DOHH2 (cell line): ENCODE measurements around the gene LIX1L.
A peak's percentile ranks its signal among the peaks of the same experiment; 100 is the strongest.

Source experiments
- H3F3A ChIP-seq: fragments of 200-600 bp; sonication (generic), shearing (Covaris generic); 2 replicates; pipeline ENCODE4 v1.6.0; 2016; ENCODE audit warnings: antibody characterized with exemption, mild to moderate bottlenecking; ENCODE audit not compliant: control insufficient read depth, insufficient read depth
- H3K27ac ChIP-seq: fragments of 200-600 bp; sonication (generic); 2 replicates; pipeline ENCODE4 v1.5.1; 2014; ENCODE audit warnings: low read depth, mild to moderate bottlenecking, low read length, moderate library complexity
- H3K27me3 ChIP-seq: fragments of 200-600 bp; sonication (generic); 2 replicates; pipeline ENCODE4 v1.6.1; 2014; ENCODE audit warnings: mild to moderate bottlenecking, low read length, mixed read lengths; ENCODE audit not compliant: control insufficient read depth
- H3K36me3 ChIP-seq: fragments of 200-600 bp; sonication (generic); 2 replicates; pipeline ENCODE4 v1.6.1; 2014; ENCODE audit warnings: mild to moderate bottlenecking, low read length, moderate library complexity, mixed read lengths; ENCODE audit not compliant: control insufficient read depth
- H3K4me1 ChIP-seq: fragments of 200-600 bp; sonication (generic); 2 replicates; pipeline ENCODE4 v1.6.1; 2014; ENCODE audit warnings: mild to moderate bottlenecking, low read length, mixed read lengths; ENCODE audit not compliant: control insufficient read depth
- H3K4me2 ChIP-seq: fragments of 200-600 bp; sonication (generic); 2 replicates; pipeline ENCODE4 v1.6.0; 2014; ENCODE audit warnings: mild to moderate bottlenecking, low read length, moderate library complexity
- H3K4me3 ChIP-seq: fragments of 200-600 bp; sonication (generic); 2 replicates; pipeline ENCODE4 v1.5.1; 2014; ENCODE audit warnings: mild to moderate bottlenecking, low read length, mixed read lengths
- H3K79me2 ChIP-seq: fragments of 200-600 bp; sonication (generic); 2 replicates; pipeline ENCODE4 v1.6.1; 2014; ENCODE audit warnings: mild to moderate bottlenecking, low read length, mixed read lengths; ENCODE audit not compliant: control insufficient read depth
- H3K9me2 ChIP-seq: fragments of 200-600 bp; sonication (generic); replicated peaks from 2 replicates; pipeline ENCODE4 v1.6.1; 2014; ENCODE audit warnings: mild to moderate bottlenecking, low read length, mixed read lengths; ENCODE audit not compliant: control insufficient read depth
- H3K9me3 ChIP-seq: fragments of 200-600 bp; sonication (generic); 2 replicates; pipeline ENCODE4 v1.6.1; 2014; ENCODE audit warnings: antibody characterized with exemption, low read length, mixed read lengths; ENCODE audit not compliant: control insufficient read depth, insufficient read depth
- H4K20me1 ChIP-seq: fragments of 200-600 bp; sonication (generic); 2 replicates; pipeline ENCODE4 v1.6.0; 2014; ENCODE audit warnings: low read depth, mild to moderate bottlenecking, antibody characterized with exemption, low read length, moderate library complexity; ENCODE audit not compliant: control insufficient read depth, insufficient read depth
- EZH2phosphoT487 ChIP-seq: fragments of 200-600 bp; sonication (generic); IDR thresholded peaks from 2 replicates; pipeline ENCODE4 v1.6.1; 2017; ENCODE audit warnings: borderline replicate concordance, mild to moderate bottlenecking, antibody characterized with exemption, low read length, moderate library complexity, mixed read lengths
- TF ChIP-seq, protein P1 (sequence below): fragments of 200-600 bp; sonication (generic); IDR thresholded peaks from one replicate; pipeline ENCODE4 v1.5.1; 2014; ENCODE audit warnings: antibody characterized with exemption, mild to moderate bottlenecking, low read depth, low read length; ENCODE audit not compliant: poor library complexity, severe bottlenecking

LIX1L gene

GRCh38 chr1:145916745-145917144, 41.1 kb downstream of the LIX1L start:
- Histone ChIP-seq H3K4me3 (no peak overlapping the region), H3K9me3 (no peaks in the 10 kb centered on the region), H3K9me2 (no peaks in the 10 kb centered on the region), H3K27ac (no peak overlapping the region), H3K27me3 (no peaks in the 10 kb centered on the region), H3K79me2 (peaks cover 15% of the 10 kb centered on the region), H3K4me2 (peak overlapping the region; percentile 8; the same call in 1 of the 2 replicates), H3K36me3 (peaks cover 33% of the 10 kb centered on the region), H4K20me1 (no peaks in the 10 kb centered on the region), H3K4me1 (peaks cover 24% of the 10 kb centered on the region), H3F3A (peaks cover 14% of the 10 kb centered on the region)
- TF ChIP-seq EZH2phosphoT487: no peak
- TF ChIP-seq, protein P1, sequence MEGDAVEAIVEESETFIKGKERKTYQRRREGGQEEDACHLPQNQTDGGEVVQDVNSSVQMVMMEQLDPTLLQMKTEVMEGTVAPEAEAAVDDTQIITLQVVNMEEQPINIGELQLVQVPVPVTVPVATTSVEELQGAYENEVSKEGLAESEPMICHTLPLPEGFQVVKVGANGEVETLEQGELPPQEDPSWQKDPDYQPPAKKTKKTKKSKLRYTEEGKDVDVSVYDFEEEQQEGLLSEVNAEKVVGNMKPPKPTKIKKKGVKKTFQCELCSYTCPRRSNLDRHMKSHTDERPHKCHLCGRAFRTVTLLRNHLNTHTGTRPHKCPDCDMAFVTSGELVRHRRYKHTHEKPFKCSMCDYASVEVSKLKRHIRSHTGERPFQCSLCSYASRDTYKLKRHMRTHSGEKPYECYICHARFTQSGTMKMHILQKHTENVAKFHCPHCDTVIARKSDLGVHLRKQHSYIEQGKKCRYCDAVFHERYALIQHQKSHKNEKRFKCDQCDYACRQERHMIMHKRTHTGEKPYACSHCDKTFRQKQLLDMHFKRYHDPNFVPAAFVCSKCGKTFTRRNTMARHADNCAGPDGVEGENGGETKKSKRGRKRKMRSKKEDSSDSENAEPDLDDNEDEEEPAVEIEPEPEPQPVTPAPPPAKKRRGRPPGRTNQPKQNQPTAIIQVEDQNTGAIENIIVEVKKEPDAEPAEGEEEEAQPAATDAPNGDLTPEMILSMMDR: no peak

DNA sequence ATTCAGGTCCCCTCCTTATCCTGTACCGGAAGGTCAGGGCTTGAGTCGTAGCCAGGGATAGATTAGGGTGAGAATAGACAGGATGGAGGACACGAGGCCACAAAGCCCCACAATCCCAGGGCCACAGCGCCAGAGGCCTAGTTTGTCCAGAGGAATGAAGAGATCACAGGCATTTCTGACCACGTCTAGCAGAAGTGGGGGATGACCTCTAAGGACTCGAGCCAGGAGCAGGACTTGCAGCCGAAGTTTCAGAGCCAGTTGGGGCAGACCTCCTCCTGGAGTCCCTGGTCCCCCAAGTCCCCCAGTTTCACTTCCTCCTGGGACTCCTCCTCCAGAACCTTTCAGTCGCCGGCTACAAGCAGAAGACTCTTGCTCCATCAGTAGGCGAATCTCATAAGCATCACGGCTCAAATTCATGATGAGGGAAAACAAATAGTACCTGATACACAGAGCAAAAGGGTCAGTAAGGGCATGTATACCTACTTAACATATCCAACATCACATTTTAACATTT, 45.6 kb downstream of the LIX1L start:
- no peak for TF ChIP-seq EZH2phosphoT487
- TF ChIP-seq, protein P1: no peak
- Histone ChIP-seq H3K9me3 (no peaks in the 10 kb centered on the region), H3K4me3 (no peak overlapping the region), H3K9me2 (no peaks in the 10 kb centered on the region), H3K27ac (no peak overlapping the region), H3F3A (peaks cover 10% of the 10 kb centered on the region), H3K36me3 (peaks cover 48% of the 10 kb centered on the region), H3K79me2 (peaks cover 3% of the 10 kb centered on the region), H3K4me1 (peaks cover 7% of the 10 kb centered on the region), H4K20me1 (no peaks in the 10 kb centered on the region), H3K27me3 (no peaks in the 10 kb centered on the region), H3K4me2 (no peak overlapping the region)

- Histone ChIP-seq H3K4me1 (no peaks in the 10 kb centered on the region), H3K27ac (no peak overlapping the region), H3K36me3 (peaks cover 33% of the 10 kb centered on the region), H3K79me2 (no peaks in the 10 kb centered on the region), H3K9me2 (no peaks in the 10 kb centered on the region), H4K20me1 (no peaks in the 10 kb centered on the region), H3K9me3 (no peaks in the 10 kb centered on the region), H3K4me3 (no peak overlapping the region), H3F3A (peaks cover 10% of the 10 kb centered on the region), H3K4me2 (no peak overlapping the region), H3K27me3 (no peaks in the 10 kb centered on the region)
- TF ChIP-seq, protein P1: no peak
- no peak for TF ChIP-seq EZH2phosphoT487
Measured at GRCh38 chr1:145908653-145909052, 49.2 kb downstream of the LIX1L start.
